Hepatocyte (in vitro differentiated cells): ENCODE measurements around the gene UBE2E2. TPM values are rescaled to one million over a fixed set of nuclear protein-coding genes. Genes with fewer than 3 reads are reported as not detected.

Experiments
- DNase-seq: peaks from one replicate; pipeline ENCODE4 v3.0.0-alpha.2; 2016; ENCODE audit warnings: low spot score
- H2AFZ ChIP-seq: fragments of 200-600 bp; sonication (generic); 2 replicates; pipeline ENCODE4 v1.6.0; 2016; ENCODE audit warnings: antibody characterized with exemption, mild to moderate bottlenecking
- H3K27ac ChIP-seq: fragments of 200-600 bp; sonication (generic); 2 replicates; pipeline ENCODE4 v1.5.1; 2016; ENCODE audit warnings: mild to moderate bottlenecking
- H3K27me3 ChIP-seq: fragments of 200-600 bp; sonication (generic); 2 replicates; pipeline ENCODE4 v1.6.1; 2016
- H3K36me3 ChIP-seq: fragments of 200-600 bp; sonication (generic); replicated peaks from 2 replicates; pipeline ENCODE4 v1.5.1; 2016; ENCODE audit warnings: low read depth; ENCODE audit not compliant: insufficient read depth
- H3K4me1 ChIP-seq: fragments of 200-600 bp; sonication (generic); 2 replicates; pipeline ENCODE4 v1.5.1; 2016; ENCODE audit warnings: mild to moderate bottlenecking, moderate library complexity; ENCODE audit not compliant: insufficient read depth
- H3K4me2 ChIP-seq: fragments of 200-600 bp; sonication (generic); 2 replicates; pipeline ENCODE4 v1.6.0; 2016
- H3K4me3 ChIP-seq: fragments of 200-600 bp; sonication (generic); 2 replicates; pipeline ENCODE4 v1.5.1; 2016; ENCODE audit warnings: mild to moderate bottlenecking
- H3K79me2 ChIP-seq: fragments of 200-600 bp; sonication (generic); 2 replicates; pipeline ENCODE4 v1.6.0; 2017; ENCODE audit warnings: mild to moderate bottlenecking
- H3K9me2 ChIP-seq: fragments of 200-600 bp; sonication (generic); replicated peaks from 2 replicates; pipeline ENCODE4 v1.6.0; 2017; ENCODE audit warnings: mild to moderate bottlenecking; ENCODE audit not compliant: insufficient read depth
- H3K9me3 ChIP-seq: fragments of 200-600 bp; sonication (generic); 2 replicates; pipeline ENCODE4 v1.5.1; 2016; ENCODE audit warnings: low read depth, mild to moderate bottlenecking
- H4K20me1 ChIP-seq: fragments of 200-600 bp; sonication (generic); 2 replicates; pipeline ENCODE4 v1.6.0; 2016; ENCODE audit warnings: mild to moderate bottlenecking; ENCODE audit not compliant: insufficient read depth, poor library complexity, severe bottlenecking
- CTCF ChIP-seq: fragments of 200-600 bp; sonication (generic); IDR thresholded peaks from 2 replicates; pipeline ENCODE4 v1.5.1; 2016; ENCODE audit warnings: antibody characterized with exemption, mild to moderate bottlenecking; ENCODE audit not compliant: poor library complexity
- EZH2 ChIP-seq: fragments of 200-600 bp; sonication (generic); IDR thresholded peaks from 2 replicates; pipeline ENCODE4 v1.6.1; 2016; ENCODE audit warnings: antibody characterized with exemption, mild to moderate bottlenecking, borderline replicate concordance
- EZH2phosphoT487 ChIP-seq: fragments of 200-600 bp; sonication (generic); IDR thresholded peaks from one replicate; pipeline ENCODE4 v1.6.1; 2018; ENCODE audit warnings: antibody characterized with exemption, mild to moderate bottlenecking, low read depth, moderate library complexity; ENCODE audit not compliant: unreplicated experiment, severe bottlenecking
- WGBS: methylation state at CpG from one replicate; pipeline ENCODE4 v1.1.6; 2016; ENCODE audit warnings: low lambda C conversion rate; ENCODE audit errors: missing lambda C conversion rate; 5-methylcytosine and 5-hydroxymethylcytosine counted together
- polyA plus RNA-seq: library from polyadenylated mRNA; unstranded; fragments of >200 nt; fragmentation: Nextera tagmentation; extraction: Ambion mirVana; gene quantifications from 2 replicates; pipeline ENCODE4 v1.2.1, GENCODE V29; 2016
- total RNA-seq: library from RNA; depleted of rRNA; stranded (reverse); fragments of >200 nt; gene quantifications from 2 replicates; pipeline ENCODE4 v1.2.3, GENCODE V29; 2014

The UBE2E2 gene
- total and polyA plus RNA-seq, 2 experiments from 2014 or later = 51.1 to 90.6 TPM

- 95% methylated on average over 4 of the region's 4 CpGs for WGBS
- no peak overlapping the region for H3K4me3 ChIP-seq
- H3K4me1 ChIP-seq = no peaks in the 10 kb centered on the region
- H3K9me3 ChIP-seq = no peaks in the 10 kb centered on the region
- H3K36me3 ChIP-seq = no peaks in the 10 kb centered on the region
- no peak overlapping the region for H2AFZ ChIP-seq
- peaks cover 1% of the 10 kb centered on the region for H3K79me2 ChIP-seq
- H3K27me3 ChIP-seq = no peaks in the 10 kb centered on the region
- H3K9me2 ChIP-seq = no peaks in the 10 kb centered on the region
- no peaks in the 10 kb centered on the region for H4K20me1 ChIP-seq
- no peak overlapping the region for H3K27ac ChIP-seq
- TF ChIP-seq EZH2 (no peak), CTCF (no peak), EZH2phosphoT487 (no peak)
- no peak overlapping the region for H3K4me2 ChIP-seq
- DNase-seq = no peak
Measured at GRCh38 chr3:23198801-23199200, 4.3 kb upstream of the UBE2E2 start.

- H3K9me3 ChIP-seq = no peaks in the 10 kb centered on the region
- no peaks in the 10 kb centered on the region for H3K36me3 ChIP-seq
- H3K9me2 ChIP-seq = no peaks in the 10 kb centered on the region
- H3K4me3 ChIP-seq = no peak overlapping the region
- no peak overlapping the region for H3K4me2 ChIP-seq
- H3K4me1 ChIP-seq = peaks cover 5% of the 10 kb centered on the region
- H3K79me2 ChIP-seq = peaks cover 10% of the 10 kb centered on the region
- no peaks in the 10 kb centered on the region for H4K20me1 ChIP-seq
- WGBS = 75% methylated on average over 5 of the region's 5 CpGs
- no peak overlapping the region for H3K27ac ChIP-seq
- DNase-seq = no peak
- no peak overlapping the region for H2AFZ ChIP-seq
- TF ChIP-seq EZH2 (no peak), CTCF (no peak), EZH2phosphoT487 (no peak)
- H3K27me3 ChIP-seq = no peaks in the 10 kb centered on the region
Measured at GRCh38 chr3:23199649-23200048, 3.5 kb upstream of the UBE2E2 start.

GRCh38 chr3:23201154-23201838 is 1.8 kb upstream of the UBE2E2 start:
- H3K27me3 ChIP-seq = no peaks in the 10 kb centered on the region
- no peak overlapping the region for H2AFZ ChIP-seq
- TF ChIP-seq EZH2 (no peak), CTCF (no peak), EZH2phosphoT487 (no peak)
- H4K20me1 ChIP-seq = peaks cover 5% of the 10 kb centered on the region
- no peak overlapping the region for H3K4me3 ChIP-seq
- no peaks in the 10 kb centered on the region for H3K9me3 ChIP-seq
- H3K27ac ChIP-seq = no peak overlapping the region
- 82% methylated on average over 10 of the region's 10 CpGs for WGBS
- no peak for DNase-seq
- H3K4me2 ChIP-seq = no peak overlapping the region
- H3K36me3 ChIP-seq = no peaks in the 10 kb centered on the region
- no peaks in the 10 kb centered on the region for H3K9me2 ChIP-seq
- H3K79me2 ChIP-seq = peaks cover 26% of the 10 kb centered on the region
- H3K4me1 ChIP-seq = peaks cover 10% of the 10 kb centered on the region
